HL-60/S4 (cell line): ENCODE data around the gene CD2AP.

Experiments
- in situ Hi-C: fragments of 300-500 bp; cut with MboI; formaldehyde crosslinking; loops from 2 replicates; pipeline ENCODE4 v1.14.3; 2022; ENCODE audit warnings: low sequenced_read_pairs

CD2AP gene

GRCh38 chr6:47671777-47672176 is 194.2 kb downstream of the CD2AP start:
- in situ Hi-C loops: no loop called here

GRCh38 chr6:47672816-47673215 is 195.2 kb downstream of the CD2AP start:
- in situ Hi-C loops: no loop called here

DNA sequence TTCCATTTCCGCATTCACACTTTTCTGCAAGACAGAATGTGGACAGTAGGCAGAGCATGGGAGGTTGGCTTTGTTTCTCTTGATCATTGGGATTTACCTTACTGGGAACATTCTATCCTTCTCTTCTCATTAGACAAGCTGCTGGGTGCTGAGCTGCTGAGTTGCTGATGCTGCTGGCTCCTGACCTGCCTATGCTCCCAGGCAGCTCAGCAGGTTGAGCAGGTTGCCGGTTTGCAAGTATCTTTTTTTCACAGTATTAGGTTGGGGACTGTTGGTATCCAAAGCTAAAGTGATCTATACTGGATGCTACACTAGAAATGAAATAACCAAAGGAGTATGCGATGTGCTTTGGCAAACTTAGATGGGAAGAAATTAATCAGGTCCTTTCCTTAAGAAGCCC is 197.1 kb downstream of the CD2AP start:
- in situ Hi-C loops: no loop called here
